ENCODE data around the gene CTSA.
A peak's percentile ranks its signal among the peaks of the same experiment; 100 is the strongest.

The CTSA gene

GRCh38 chr20:45911486-45912343 is 20.6 kb downstream of the CTSA start, which contains the start of gene PLTP:
Gene PLTP, minus strand, starts transcription at chr20:45912155. Its CDS starts 703 bp downstream, at chr20:45911452.
- peak within 1 kb of the TSS; percentile 66 for H3K4me3 ChIP-seq (ENCODE audit: low read length)
- no peak for TF ChIP-seq CTCF (conservative IDR thresholded peaks at IDR 0.05; ENCODE audit: low read depth, low read length)
- DNase-seq (ENCODE audit: low read depth) = no peak

DNA sequence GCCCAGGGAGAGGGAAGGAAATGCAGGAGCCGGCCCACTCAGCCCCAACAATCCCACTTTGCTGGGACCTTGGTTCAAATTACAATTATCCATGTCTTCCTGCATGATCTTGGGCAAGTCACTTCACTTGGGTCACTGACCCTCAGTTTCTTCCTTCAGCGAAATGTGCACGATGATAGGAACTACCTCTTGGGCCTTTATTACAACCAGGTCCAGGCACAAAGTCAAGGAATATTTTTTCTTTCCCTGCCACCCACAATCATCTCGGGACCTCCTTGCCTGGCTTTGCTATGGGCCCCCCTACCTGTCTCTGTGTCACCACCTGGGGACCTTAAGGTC is 21.2 kb downstream of the CTSA start:
- DNase-seq (ENCODE audit: low read depth) = no peak
- H3K4me3 ChIP-seq (ENCODE audit: low read length) = peak overlapping the region; percentile 66
- no peak for TF ChIP-seq CTCF (conservative IDR thresholded peaks at IDR 0.05; ENCODE audit: low read depth, low read length)

- DNase-seq (ENCODE audit: low read depth) = no peak
- H3K4me3 ChIP-seq (ENCODE audit: low read length) = no peak overlapping the region
- TF ChIP-seq CTCF (conservative IDR thresholded peaks at IDR 0.05; ENCODE audit: low read depth, low read length) = no peak
These were observed 22.0 kb downstream of the CTSA start for GRCh38 chr20:45913116-45913515.

DNA sequence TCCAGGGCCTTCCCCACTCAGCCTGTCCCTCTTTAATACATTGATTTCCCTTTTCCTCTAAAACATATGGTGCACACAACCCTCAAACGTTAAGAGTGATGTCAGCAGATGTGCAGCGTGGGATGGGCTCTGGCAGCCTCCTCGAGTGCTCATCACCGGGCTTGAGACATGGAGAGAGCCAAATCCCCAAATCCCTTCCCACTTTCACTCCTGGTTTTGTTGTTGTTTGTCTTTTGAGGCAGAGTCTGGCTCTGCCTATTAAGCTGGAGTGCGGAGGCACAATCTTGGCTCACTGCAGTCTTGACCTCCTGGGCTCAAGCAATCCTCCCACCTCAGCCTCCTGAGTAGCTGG is 26.6 kb downstream of the CTSA start:
- no peak for DNase-seq (ENCODE audit: low read depth)

DNA sequence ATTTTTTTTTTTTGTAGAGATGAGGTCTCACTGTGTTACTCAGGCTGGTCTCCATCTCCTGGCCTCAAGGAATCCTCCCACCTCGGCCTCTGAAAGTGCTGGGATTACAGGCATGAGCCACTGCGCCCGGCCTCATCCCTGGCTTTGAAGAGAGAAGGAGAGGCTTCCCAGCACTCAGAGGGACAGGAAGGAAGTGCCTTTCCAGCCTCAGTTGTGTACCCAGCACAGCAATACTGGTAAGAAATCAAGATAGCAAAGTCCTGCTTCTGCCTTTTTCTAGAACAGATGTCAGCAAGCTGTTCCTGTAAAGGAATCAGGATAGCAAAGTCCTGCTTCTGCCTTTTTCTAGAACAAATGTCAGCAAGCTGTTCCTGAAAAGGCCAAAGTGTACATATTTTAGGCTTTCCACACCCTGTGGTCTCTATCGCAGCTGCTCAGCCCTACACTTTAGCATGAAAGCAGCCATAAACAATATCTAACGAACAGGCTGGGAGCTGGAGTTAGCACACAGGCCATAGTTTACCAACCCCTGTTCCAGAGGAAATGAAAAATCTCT is 27.1 kb downstream of the CTSA start:
- no peak for TF ChIP-seq CTCF (conservative IDR thresholded peaks at IDR 0.05; ENCODE audit: low read depth, low read length)
- DNase-seq (ENCODE audit: low read depth) = no peak
- H3K4me3 ChIP-seq (ENCODE audit: low read length) = no peak overlapping the region

More for the DNA sequence above, 26.6 kb downstream of the CTSA start:
- TF ChIP-seq CTCF (conservative IDR thresholded peaks at IDR 0.05; ENCODE audit: low read depth, low read length) = no peak
- H3K4me3 ChIP-seq (ENCODE audit: low read length) = no peak overlapping the region

- H3K4me3 ChIP-seq (ENCODE audit: low read length) = no peak overlapping the region
- no peak for DNase-seq (ENCODE audit: low read depth)
- no peak for TF ChIP-seq CTCF (conservative IDR thresholded peaks at IDR 0.05; ENCODE audit: low read depth, low read length)
These were observed 27.8 kb downstream of the CTSA start for GRCh38 chr20:45918779-45919537.
